Naive thymus-derived CD4-positive, alpha-beta T cell (primary cell): ENCODE data around the gene UBQLN4. TPM values are rescaled to one million over a fixed set of nuclear protein-coding genes. Genes with fewer than 3 reads are reported as not detected.
A peak's percentile ranks its signal among the peaks of the same experiment; 100 is the strongest.

ENCODE experiments used
- ATAC-seq: fragments of 150-1000 bp; cut with Tn5 transposase; 2 replicates; pipeline ENCODE4 v1.10.0; 2021; ENCODE audit warnings: mild to moderate bottlenecking, moderate library complexity
- CTCF ChIA-PET: fragments of 350-600 bp; sonication (Branson Sonifier 250); formaldehyde crosslinking; loops from one replicate; lab custom pipeline; 2021; ENCODE audit warnings: antibody characterized with exemption; lab: Charles Lee
- POLR2A ChIA-PET: fragments of 350-600 bp; sonication (Branson Sonifier 250); formaldehyde crosslinking; loops from one replicate; lab custom pipeline; 2021; ENCODE audit warnings: antibody characterized with exemption, inconsistent platforms; lab: Charles Lee
- DNase-seq, 9 donors: peaks; one replicate each; pipeline versions ENCODE4 v3.0.0 to v3.0.0-alpha.2; 2020 to 2022; ENCODE audit warnings: mixed read lengths in 1 of 9
- H3K27ac ChIP-seq: one replicate; pipeline ENCODE4 v1.7.0; 2013; ENCODE audit warnings: mild to moderate bottlenecking, low read depth, low read length, moderate library complexity
- H3K27me3 ChIP-seq, 2 donors: one replicate each; pipeline ENCODE4 v1.7.0; 2013; ENCODE audit warnings: low read length in 2 of 2, mild to moderate bottlenecking in 2 of 2, moderate library complexity in 2 of 2; ENCODE audit not compliant: control insufficient read depth in 2 of 2, insufficient read depth in 2 of 2
- H3K36me3 ChIP-seq, 3 experiments: 1 replicate in 2 of 3; 2 replicates in 1 of 3; pipeline ENCODE4 v1.7.0; 2013; ENCODE audit warnings: low read length in 3 of 3, mild to moderate bottlenecking in 3 of 3, moderate library complexity in 1 of 3; ENCODE audit not compliant: insufficient read depth in 3 of 3, control insufficient read depth in 2 of 3
- H3K4me1 ChIP-seq, 2 donors: one replicate each; pipeline ENCODE4 v1.7.0; 2013; ENCODE audit warnings: low read length in 2 of 2, mild to moderate bottlenecking in 2 of 2, moderate library complexity in 1 of 2; ENCODE audit not compliant: control insufficient read depth in 2 of 2, insufficient read depth in 2 of 2
- H3K4me3 ChIP-seq: 2 replicates; pipeline ENCODE4 v1.7.0; 2013; ENCODE audit warnings: mild to moderate bottlenecking, low read length
- H3K9me3 ChIP-seq, 3 experiments: 1 replicate in 2 of 3; 2 replicates in 1 of 3; pipeline ENCODE4 v1.7.0; 2013; ENCODE audit warnings: low read length in 3 of 3; ENCODE audit not compliant: control insufficient read depth in 2 of 3
- H3K27ac Mint-ChIP-seq, 9 donors: one replicate each; pipeline ENCODE4 v1.8.0; 2020 to 2022; ENCODE audit warnings: mixed read lengths in 9 of 9, mild to moderate bottlenecking in 8 of 9, moderate library complexity in 5 of 9, inconsistent platforms in 2 of 9
- H3K27me3 Mint-ChIP-seq, 5 donors: one replicate each; pipeline ENCODE4 v1.8.0; 2021 to 2022; ENCODE audit warnings: mixed read lengths in 5 of 5, mild to moderate bottlenecking in 1 of 5
- H3K36me3 Mint-ChIP-seq, 5 donors: one replicate each; pipeline ENCODE4 v1.8.0; 2020 to 2022; ENCODE audit warnings: mixed read lengths in 5 of 5, mild to moderate bottlenecking in 3 of 5, inconsistent platforms in 1 of 5
- H3K4me1 Mint-ChIP-seq, 7 donors: one replicate each; pipeline ENCODE4 v1.8.0; 2020 to 2022; ENCODE audit warnings: mixed read lengths in 7 of 7, mild to moderate bottlenecking in 3 of 7, inconsistent platforms in 1 of 7
- H3K4me3 Mint-ChIP-seq, 10 donors: one replicate each; pipeline ENCODE4 v1.8.0; 2020 to 2022; ENCODE audit warnings: mild to moderate bottlenecking in 10 of 10, mixed read lengths in 10 of 10, moderate library complexity in 6 of 10, inconsistent platforms in 2 of 10
- H3K9me3 Mint-ChIP-seq, 11 donors: one replicate each; pipeline ENCODE4 v1.8.0; 2020 to 2022; ENCODE audit warnings: mixed read lengths in 11 of 11, mild to moderate bottlenecking in 4 of 11, inconsistent platforms in 1 of 11, moderate library complexity in 1 of 11
- intact Hi-C, 2 donors: fragments of 100-400 bp; cut with micrococcal nuclease; formaldehyde crosslinking; loops; one replicate each; pipeline ENCODE4 v1.15.1; 2023
- polyA plus RNA-seq, 2 donors: library from polyadenylated mRNA; unstranded; fragments of 300-500 nt; fragmentation: Illumina TruSeq; gene quantifications; one replicate each; pipeline ENCODE4 v1.2.3, GENCODE V29; 2021
- total RNA-seq, 6 experiments: library from RNA in 5 of 6; stranded (reverse) in 5 of 6; gene quantifications; 1 replicate in 5 of 6; 2 replicates in 1 of 6; pipeline ENCODE4 v1.2.3 and lab custom pipeline; 2021 to 2026

Gene UBQLN4
- total and polyA plus RNA-seq, 7 experiments from 2014 or later: 6.7 to 37.6 (median 18.6) TPM

DNA sequence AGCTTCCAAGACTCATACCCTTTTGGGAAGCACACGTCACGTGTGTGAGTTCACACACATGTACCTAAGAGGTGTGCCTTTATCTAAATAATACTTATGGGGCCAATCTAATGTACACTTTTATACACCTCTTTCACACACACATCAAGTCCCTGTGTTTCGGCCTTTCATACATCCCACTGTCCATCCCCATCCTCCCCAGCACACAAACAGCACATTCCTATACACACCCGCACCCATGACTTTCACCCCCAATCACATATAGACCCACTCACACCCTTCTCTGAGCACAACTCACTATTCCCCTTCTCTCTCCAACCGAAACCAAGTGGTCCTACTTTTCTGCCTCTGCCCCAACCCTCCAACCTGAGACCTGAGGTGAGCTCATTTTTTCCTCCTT lies 25.1 kb upstream of the UBQLN4 start:
- intact Hi-C loops: no loop called here
- Mint-ChIP-seq H3K9me3 (peaks cover 0 to 2% (median 0%) of the 10 kb centered on the region in 11 donors), H3K4me1 (peaks cover 0 to 21% (median 6%) of the 10 kb centered on the region in 7 donors), H3K36me3 (no peaks in the 10 kb centered on the region), H3K27me3 (peaks cover 3 to 58% (median 12%) of the 10 kb centered on the region in 5 donors), H3K4me3 (no peak overlapping the region), H3K27ac (peak overlapping the region in 1 of 9 donors; percentile 3)
- no peak for DNase-seq
- no peaks in the 10 kb centered on the region for H3K9me3 ChIP-seq
- no peak overlapping the region for H3K4me3 ChIP-seq
- H3K4me1 ChIP-seq: peaks cover 3 to 5% of the 10 kb centered on the region in 2 donors
- ChIA-PET CTCF (interaction anchor here (1.0 kb wide), 1 partner anchor 13 kb away, joined by 4 read pairs; no protein-coding TSS in a partner anchor), POLR2A (no interaction called here)
- H3K27ac ChIP-seq: no peak overlapping the region
- no peak for ATAC-seq
- H3K27me3 ChIP-seq: no peaks in the 10 kb centered on the region
- no peaks in the 10 kb centered on the region for H3K36me3 ChIP-seq

DNA sequence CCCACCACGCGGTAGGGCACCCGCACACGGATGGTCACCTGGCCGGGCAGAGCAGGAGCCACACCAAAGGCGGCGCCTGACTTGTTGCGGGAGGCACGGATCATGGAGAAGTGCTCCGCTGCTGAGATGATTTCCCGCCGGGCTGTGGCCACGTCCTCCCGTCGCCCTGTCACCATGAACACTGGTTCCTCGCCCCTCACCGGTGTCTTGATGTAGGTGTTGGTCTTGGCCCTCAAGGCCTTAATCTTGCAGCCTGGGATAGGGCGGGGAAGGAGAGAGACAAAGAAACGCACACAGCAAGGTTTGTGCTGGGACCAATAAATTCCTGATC lies 23.8 kb upstream of the UBQLN4 start:
- peaks cover 0 to 5% of the 10 kb centered on the region in 2 donors for H3K4me1 ChIP-seq
- ATAC-seq: no peak
- Mint-ChIP-seq H3K4me3 (no peak overlapping the region), H3K27me3 (peaks cover 0 to 55% (median 5%) of the 10 kb centered on the region in 5 donors), H3K9me3 (peaks cover 0 to 2% (median 0%) of the 10 kb centered on the region in 11 donors), H3K36me3 (no peaks in the 10 kb centered on the region), H3K27ac (no peak overlapping the region), H3K4me1 (peaks cover 0 to 15% (median 0%) of the 10 kb centered on the region in 7 donors)
- no peaks in the 10 kb centered on the region for H3K27me3 ChIP-seq
- no peak overlapping the region for H3K4me3 ChIP-seq
- intact Hi-C loops: no loop called here
- POLR2A ChIA-PET: no interaction called here
- CTCF ChIA-PET: no interaction called here
- no peak overlapping the region for H3K27ac ChIP-seq
- no peaks in the 10 kb centered on the region for H3K9me3 ChIP-seq
- no peaks in the 10 kb centered on the region for H3K36me3 ChIP-seq
- no peak for DNase-seq

DNA sequence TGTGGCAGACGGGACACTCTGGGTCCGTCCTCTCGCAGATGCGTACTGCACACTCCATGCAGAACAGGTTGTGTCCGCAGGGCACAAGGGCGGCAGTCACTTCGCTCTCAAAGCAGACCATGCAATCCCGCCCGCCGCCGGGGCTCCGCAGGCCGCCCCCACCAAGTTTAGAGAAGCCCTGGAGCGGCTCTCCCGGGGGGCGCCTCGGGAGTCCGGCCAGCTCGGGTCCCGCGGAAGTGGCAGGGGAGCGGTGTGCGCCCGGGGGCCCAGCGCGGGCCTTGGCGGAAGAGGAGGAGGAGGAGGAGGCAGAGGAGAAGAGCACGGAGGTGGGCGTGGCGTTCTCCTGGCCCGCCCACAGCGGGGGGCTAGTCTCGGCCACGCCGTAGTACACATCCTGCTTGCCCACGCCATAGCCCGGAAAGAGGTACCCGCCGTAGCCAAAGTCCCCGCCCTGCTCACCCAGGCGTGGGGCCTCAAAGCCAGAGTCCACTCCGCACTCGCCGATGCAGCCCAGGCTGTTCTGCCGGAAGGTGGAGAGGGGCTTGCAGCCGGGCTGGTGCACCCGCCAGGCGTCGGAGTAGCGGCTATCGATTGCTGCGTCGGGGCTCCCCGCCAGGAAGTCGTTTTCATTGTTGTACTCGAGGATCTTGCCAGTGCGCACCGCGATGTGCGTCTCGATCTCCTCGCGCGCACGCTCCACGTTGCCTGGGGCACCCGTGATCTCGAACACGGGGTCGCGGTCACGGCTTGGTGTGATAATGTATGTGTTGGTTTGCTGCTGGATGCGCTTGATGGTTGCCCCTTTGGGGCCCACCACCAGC lies 23.2 kb upstream of the UBQLN4 start:
- DNase-seq (no peak), ATAC-seq (peak; percentile 65)
- H3K4me3 ChIP-seq: no peak overlapping the region
- no peaks in the 10 kb centered on the region for H3K36me3 Mint-ChIP-seq
- H3K27me3 ChIP-seq: no peaks in the 10 kb centered on the region
- no peak overlapping the region for H3K27ac ChIP-seq
- no peaks in the 10 kb centered on the region for H3K9me3 ChIP-seq
- ChIA-PET POLR2A (no interaction called here), CTCF (no interaction called here)
- intact Hi-C loops: no loop called here
- H3K4me1 Mint-ChIP-seq: peaks cover 0 to 15% (median 0%) of the 10 kb centered on the region in 7 donors
- H3K9me3 Mint-ChIP-seq: peaks cover 0 to 2% (median 0%) of the 10 kb centered on the region in 11 donors
- H3K4me1 ChIP-seq: peaks cover 0 to 1% of the 10 kb centered on the region in 2 donors
- no peaks in the 10 kb centered on the region for H3K36me3 ChIP-seq
- H3K4me3 Mint-ChIP-seq: peak overlapping the region in 2 of 10 donors; percentile 51 to 56
- no peak overlapping the region for H3K27ac Mint-ChIP-seq
- H3K27me3 Mint-ChIP-seq: peaks cover 0 to 54% (median 5%) of the 10 kb centered on the region in 5 donors

DNA sequence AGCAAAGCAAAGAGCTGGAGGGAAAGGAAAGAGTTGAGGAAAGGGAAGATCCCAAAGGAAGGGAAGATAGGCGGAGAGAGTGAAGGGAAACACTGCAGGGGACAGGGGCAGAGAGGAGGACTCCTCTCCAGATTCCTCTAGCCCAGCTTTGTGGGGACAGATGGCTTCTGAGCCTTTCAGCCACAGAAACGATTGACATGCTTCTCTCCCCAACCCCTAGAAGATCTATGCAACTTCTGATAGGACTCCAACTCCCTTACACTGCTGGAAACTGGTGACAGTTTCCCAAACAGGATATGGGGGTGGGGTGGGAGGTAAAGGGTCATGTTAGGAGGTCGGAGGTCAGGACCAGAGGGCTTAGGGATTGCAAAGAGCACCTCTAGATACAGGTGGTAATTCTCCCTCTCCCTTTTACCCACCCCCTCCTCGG lies 22.2 kb upstream of the UBQLN4 start:
- Histone ChIP-seq H3K36me3 (no peaks in the 10 kb centered on the region), H3K9me3 (no peaks in the 10 kb centered on the region), H3K4me1 (no peaks in the 10 kb centered on the region), H3K27me3 (no peaks in the 10 kb centered on the region), H3K27ac (no peak overlapping the region), H3K4me3 (no peak overlapping the region)
- no peak for DNase-seq
- no peaks in the 10 kb centered on the region for H3K36me3 Mint-ChIP-seq
- ChIA-PET POLR2A (no interaction called here), CTCF (interaction anchor here (1.2 kb wide), 1 partner anchor 54 kb away, joined by 3 read pairs; no protein-coding TSS in a partner anchor)
- peak overlapping the region in 3 of 10 donors; percentile 40 to 73 (median 51) for H3K4me3 Mint-ChIP-seq
- intact Hi-C loops: no loop called here
- H3K4me1 Mint-ChIP-seq: peaks cover 0 to 10% (median 0%) of the 10 kb centered on the region in 7 donors
- ATAC-seq: no peak
- H3K9me3 Mint-ChIP-seq: peaks cover 0 to 2% (median 0%) of the 10 kb centered on the region in 11 donors
- H3K27ac Mint-ChIP-seq: no peak overlapping the region
- H3K27me3 Mint-ChIP-seq: peaks cover 0 to 49% (median 5%) of the 10 kb centered on the region in 5 donors

DNA sequence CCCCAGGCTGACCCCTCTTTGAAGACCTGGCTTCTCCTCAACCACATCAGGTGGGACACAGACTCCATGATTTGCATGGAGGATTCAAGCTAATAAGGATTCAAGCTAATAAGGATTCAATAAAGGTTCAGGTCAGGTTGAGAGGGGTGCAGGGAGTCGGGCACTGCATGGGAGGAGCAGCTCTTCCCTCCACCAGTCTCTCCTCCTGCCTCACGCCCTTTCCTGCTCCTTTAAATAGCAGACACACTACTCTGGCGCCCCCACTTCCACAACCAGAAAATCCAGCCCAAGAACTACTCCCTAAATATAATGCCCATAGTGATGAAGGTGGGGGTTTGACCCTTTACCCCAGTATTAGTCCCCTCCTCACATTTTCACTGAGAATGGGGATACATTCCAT lies 21.6 kb upstream of the UBQLN4 start:
- Histone ChIP-seq H3K9me3 (no peaks in the 10 kb centered on the region), H3K4me1 (no peaks in the 10 kb centered on the region), H3K36me3 (no peaks in the 10 kb centered on the region), H3K27ac (no peak overlapping the region), H3K27me3 (no peaks in the 10 kb centered on the region), H3K4me3 (no peak overlapping the region)
- Mint-ChIP-seq H3K27me3 (peaks cover 0 to 48% (median 5%) of the 10 kb centered on the region in 5 donors), H3K4me3 (peak overlapping the region in 1 of 10 donors; percentile 51), H3K9me3 (peaks cover 0 to 2% (median 0%) of the 10 kb centered on the region in 11 donors), H3K27ac (no peak overlapping the region), H3K4me1 (peaks cover 0 to 10% (median 0%) of the 10 kb centered on the region in 7 donors), H3K36me3 (no peaks in the 10 kb centered on the region)
- ChIA-PET CTCF (interaction anchor here (1.2 kb wide), 1 partner anchor 55 kb away, joined by 3 read pairs; no protein-coding TSS in a partner anchor), POLR2A (no interaction called here)
- intact Hi-C loops: no loop called here
- DNase-seq: no peak
- ATAC-seq: no peak

DNA sequence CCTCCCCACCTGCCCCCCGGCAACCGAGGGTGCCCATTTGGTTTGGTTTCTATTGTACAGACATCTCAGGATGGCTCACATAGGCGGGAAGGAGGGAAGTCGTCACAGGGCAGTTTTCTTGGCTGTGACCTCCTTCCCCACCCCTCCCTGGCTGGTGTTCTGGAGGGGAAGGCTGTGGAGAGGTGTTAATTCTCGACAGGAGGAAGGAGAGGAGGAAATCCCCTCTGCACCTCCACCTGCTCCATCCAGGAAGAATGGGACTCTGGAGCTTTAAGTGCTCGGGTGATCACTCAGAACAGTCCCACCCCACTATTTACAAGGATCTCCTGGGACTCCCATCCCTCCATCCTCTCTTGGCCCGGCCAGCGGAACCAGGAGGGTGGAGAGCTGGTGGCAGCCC lies 21.1 kb upstream of the UBQLN4 start:
- ChIA-PET CTCF (interaction anchor here (0.6 to 1.2 kb wide), 2 partner anchors 55 to 135 kb away, joined by 3 read pairs; no protein-coding TSS in a partner anchor), POLR2A (no interaction called here)
- no peak overlapping the region for H3K27ac ChIP-seq
- peaks cover 0 to 10% (median 0%) of the 10 kb centered on the region in 7 donors for H3K4me1 Mint-ChIP-seq
- no peaks in the 10 kb centered on the region for H3K4me1 ChIP-seq
- H3K36me3 ChIP-seq: no peaks in the 10 kb centered on the region
- H3K27me3 Mint-ChIP-seq: peaks cover 0 to 44% (median 5%) of the 10 kb centered on the region in 5 donors
- intact Hi-C loops: no loop called here
- H3K9me3 Mint-ChIP-seq: peaks cover 0 to 2% (median 0%) of the 10 kb centered on the region in 11 donors
- H3K4me3 ChIP-seq: no peak overlapping the region
- H3K27ac Mint-ChIP-seq: no peak overlapping the region
- H3K4me3 Mint-ChIP-seq: no peak overlapping the region
- ATAC-seq (no peak), DNase-seq (no peak)
- H3K9me3 ChIP-seq: no peaks in the 10 kb centered on the region
- no peaks in the 10 kb centered on the region for H3K36me3 Mint-ChIP-seq
- H3K27me3 ChIP-seq: no peaks in the 10 kb centered on the region
